Stimulated activated naive CD8-positive, alpha-beta T cell treated with anti-CD3 and anti-CD28 coated beads, Interleukin-15, amount 100 ng/mL, for 72 hours (primary cell): Measurements from ENCODE around the gene LMO4.

Source experiments
- ATAC-seq: fragments of 150-1000 bp; cut with Tn5 transposase; 2 replicates; pipeline ENCODE4 v1.10.0; 2021; ENCODE audit warnings: mild to moderate bottlenecking, moderate library complexity
- DNase-seq, 2 donors: peaks; one replicate each; pipeline ENCODE4 v3.0.0; 2021 to 2022
- H3K27ac Mint-ChIP-seq, 2 donors: one replicate each; pipeline ENCODE4 v1.8.0; 2022; ENCODE audit warnings: mild to moderate bottlenecking in 2 of 2, mixed read lengths in 2 of 2, moderate library complexity in 2 of 2
- H3K27me3 Mint-ChIP-seq: one replicate; pipeline ENCODE4 v1.8.0; 2022; ENCODE audit warnings: mixed read lengths
- H3K4me1 Mint-ChIP-seq: one replicate; pipeline ENCODE4 v1.8.0; 2022; ENCODE audit warnings: mild to moderate bottlenecking, mixed read lengths
- H3K4me3 Mint-ChIP-seq, 2 donors: one replicate each; pipeline ENCODE4 v1.8.0; 2022; ENCODE audit warnings: mild to moderate bottlenecking in 2 of 2, mixed read lengths in 2 of 2, moderate library complexity in 1 of 2
- H3K9me3 Mint-ChIP-seq, 2 donors: one replicate each; pipeline ENCODE4 v1.8.0; 2022; ENCODE audit warnings: mixed read lengths in 2 of 2

LMO4 gene

DNA sequence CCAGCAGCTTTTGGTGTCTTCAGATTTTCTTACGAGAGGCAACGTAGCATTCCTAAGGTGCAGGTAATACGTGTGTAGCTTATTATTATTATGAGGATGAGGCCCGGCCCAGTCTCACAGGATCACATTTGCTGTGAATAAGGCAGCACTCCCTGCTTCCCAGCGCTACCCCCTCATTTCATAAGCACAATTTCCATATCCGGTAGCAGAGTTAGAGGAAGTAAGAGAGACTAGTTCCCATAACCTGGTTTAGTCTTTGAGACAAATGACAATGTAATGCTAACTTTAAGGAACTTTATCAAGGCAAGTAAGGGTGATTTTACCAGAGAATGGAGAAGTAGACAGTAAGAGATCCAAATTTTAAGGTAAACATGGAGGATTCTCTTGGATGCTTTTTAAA lies 14.6 kb upstream of the LMO4 start:
- Mint-ChIP-seq H3K9me3 (no peaks in the 10 kb centered on the region), H3K27me3 (peaks cover 5% of the 10 kb centered on the region), H3K4me3 (no peak overlapping the region), H3K4me1 (no peaks in the 10 kb centered on the region), H3K27ac (no peak overlapping the region)
- DNase-seq (no peak), ATAC-seq (no peak)

- Mint-ChIP-seq H3K4me3 (no peak overlapping the region), H3K9me3 (no peaks in the 10 kb centered on the region), H3K27me3 (peaks cover 6% of the 10 kb centered on the region), H3K4me1 (no peaks in the 10 kb centered on the region), H3K27ac (no peak overlapping the region)
- no peak for ATAC-seq
- no peak for DNase-seq
These were observed 10.5 kb upstream of the LMO4 start for GRCh38 chr1:87318056-87318650.

- ATAC-seq: no peak
- no peak overlapping the region for H3K4me3 Mint-ChIP-seq
- H3K27me3 Mint-ChIP-seq: peaks cover 6% of the 10 kb centered on the region
- no peaks in the 10 kb centered on the region for H3K9me3 Mint-ChIP-seq
- no peak overlapping the region for H3K27ac Mint-ChIP-seq
- no peak for DNase-seq
- no peaks in the 10 kb centered on the region for H3K4me1 Mint-ChIP-seq
These were observed 9.9 kb upstream of the LMO4 start for GRCh38 chr1:87318806-87319205.

- Mint-ChIP-seq H3K4me3 (no peak overlapping the region), H3K27me3 (no peaks in the 10 kb centered on the region), H3K27ac (no peak overlapping the region), H3K4me1 (peaks cover 20% of the 10 kb centered on the region), H3K9me3 (no peaks in the 10 kb centered on the region)
- DNase-seq (peak; percentile 38 to 39), ATAC-seq (no peak)
These were observed 2.5 kb upstream of the LMO4 start for GRCh38 chr1:87325982-87326738.

DNA sequence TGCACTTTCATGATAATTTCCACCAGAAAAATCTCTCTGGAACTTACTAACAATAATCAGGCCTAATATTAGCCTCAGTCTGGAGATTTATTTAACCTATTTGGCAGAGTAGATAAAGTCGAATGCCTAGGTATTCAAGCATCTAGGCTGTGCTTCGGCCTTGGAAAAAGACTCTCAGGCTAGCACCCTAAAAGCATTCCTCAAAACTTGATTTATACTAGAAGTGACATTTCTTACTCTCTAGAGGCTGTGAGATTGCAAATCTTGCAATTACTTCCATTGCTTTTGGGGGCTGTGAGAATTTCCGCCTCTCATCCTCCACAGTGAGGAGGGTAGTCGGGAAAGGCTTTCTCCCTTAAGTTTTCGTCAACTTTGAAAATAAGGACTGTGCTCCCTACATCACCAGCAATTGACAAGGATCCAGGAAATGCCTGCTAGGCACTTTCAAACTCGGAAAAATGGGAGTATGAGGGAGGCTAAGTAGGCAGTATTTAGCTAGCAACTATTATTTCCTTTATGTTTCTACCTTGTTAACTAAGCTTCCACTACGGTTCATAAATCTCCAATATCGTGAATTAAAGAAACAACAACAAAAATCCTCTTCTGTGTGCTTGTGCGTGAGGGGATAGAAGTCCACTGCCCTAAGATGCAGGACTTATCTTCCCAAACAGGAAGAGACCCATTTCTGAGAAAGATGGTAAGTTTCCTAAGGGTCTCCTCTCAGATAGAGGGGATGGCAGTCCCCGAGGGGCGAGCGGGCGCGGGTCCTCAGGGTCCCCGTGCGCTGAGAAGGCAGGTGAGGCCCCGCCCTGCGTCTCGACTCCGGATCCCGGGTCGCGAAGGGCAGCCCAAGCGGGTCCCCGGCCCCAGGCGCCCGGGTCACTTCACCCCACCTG lies 1.1 kb upstream of the LMO4 start:
- H3K4me3 Mint-ChIP-seq: peak overlapping the region; percentile 95

GRCh38 chr1:87329051-87329525 lies 408 bp downstream of the LMO4 start:
- Mint-ChIP-seq H3K4me1 (peaks cover 44% of the 10 kb centered on the region), H3K9me3 (no peaks in the 10 kb centered on the region), H3K27ac (peak overlapping the region; percentile 99 to 100), H3K4me3 (peak overlapping the region; percentile 85 to 94), H3K27me3 (no peaks in the 10 kb centered on the region)
- DNase-seq (peak; percentile 68 to 74), ATAC-seq (peak; percentile 43)

More for the DNA sequence above, 1.1 kb upstream of the LMO4 start:
- Mint-ChIP-seq H3K27ac (peak overlapping the region; percentile 97 to 98), H3K27me3 (no peaks in the 10 kb centered on the region), H3K4me1 (peaks cover 29% of the 10 kb centered on the region), H3K9me3 (no peaks in the 10 kb centered on the region)
- no peak for DNase-seq
- no peak for ATAC-seq

DNA sequence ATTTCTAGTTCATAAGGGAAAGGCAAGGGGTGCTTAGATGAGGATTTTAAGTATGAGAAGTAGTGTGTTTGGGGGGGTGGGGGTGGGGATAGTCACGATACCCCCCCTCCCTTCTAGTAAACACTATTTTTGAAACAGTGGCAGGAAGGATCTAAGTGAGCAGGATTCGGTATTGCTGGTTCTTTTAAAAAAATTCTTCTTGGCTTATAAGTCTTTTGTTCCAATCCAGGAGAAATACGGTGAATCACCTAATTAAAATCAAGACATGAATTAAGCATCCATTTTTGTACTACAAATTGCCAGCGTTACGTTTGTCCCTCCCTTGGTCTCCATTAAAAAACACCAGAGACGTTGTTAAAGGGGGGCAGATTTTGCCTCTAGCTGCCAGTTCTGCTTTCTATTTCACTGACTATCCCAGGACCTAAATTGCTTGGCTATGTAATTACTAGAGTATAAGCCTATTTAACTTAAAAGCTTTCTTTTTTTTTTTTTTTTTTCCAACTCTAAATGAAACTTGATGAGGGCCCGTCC lies 911 bp downstream of the LMO4 start:
- Mint-ChIP-seq H3K4me3 (peak overlapping the region; percentile 85 to 94), H3K27me3 (no peaks in the 10 kb centered on the region), H3K4me1 (peaks cover 49% of the 10 kb centered on the region), H3K9me3 (no peaks in the 10 kb centered on the region), H3K27ac (peak overlapping the region; percentile 99 to 100)
- DNase-seq: peak; percentile 12 to 21
- ATAC-seq: no peak

GRCh38 chr1:87330057-87330884 lies 1.6 kb downstream of the LMO4 start:
- no peak for ATAC-seq
- peak overlapping the region; percentile 99 to 100 for H3K27ac Mint-ChIP-seq
- peak overlapping the region; percentile 85 to 94 for H3K4me3 Mint-ChIP-seq
- no peaks in the 10 kb centered on the region for H3K27me3 Mint-ChIP-seq
- peak; percentile 14 to 15 for DNase-seq
- no peaks in the 10 kb centered on the region for H3K9me3 Mint-ChIP-seq
- H3K4me1 Mint-ChIP-seq: peaks cover 51% of the 10 kb centered on the region

GRCh38 chr1:87330885-87331364 lies 2.2 kb downstream of the LMO4 start:
- no peaks in the 10 kb centered on the region for H3K9me3 Mint-ChIP-seq
- ATAC-seq: no peak
- DNase-seq: no peak
- peak overlapping the region in 1 of 2 donors; percentile 72 for H3K27ac Mint-ChIP-seq
- peak overlapping the region; percentile 85 to 94 for H3K4me3 Mint-ChIP-seq
- H3K4me1 Mint-ChIP-seq: peaks cover 55% of the 10 kb centered on the region
- no peaks in the 10 kb centered on the region for H3K27me3 Mint-ChIP-seq

- Mint-ChIP-seq H3K27me3 (no peaks in the 10 kb centered on the region), H3K4me1 (peaks cover 52% of the 10 kb centered on the region), H3K4me3 (peak overlapping the region; percentile 85 to 94), H3K27ac (peak overlapping the region; percentile 15 to 94), H3K9me3 (no peaks in the 10 kb centered on the region)
- peak; percentile 1 for ATAC-seq
- DNase-seq: peak; percentile 46 to 53
These were observed 2.9 kb downstream of the LMO4 start for GRCh38 chr1:87331365-87332241.

GRCh38 chr1:87333692-87334347 lies 5.1 kb downstream of the LMO4 start:
- Mint-ChIP-seq H3K27ac (peak overlapping the region; percentile 61 to 96), H3K27me3 (no peaks in the 10 kb centered on the region), H3K9me3 (no peaks in the 10 kb centered on the region), H3K4me3 (peak overlapping the region; percentile 91 to 94), H3K4me1 (peaks cover 65% of the 10 kb centered on the region)
- ATAC-seq: peak; percentile 31
- DNase-seq: peak in 1 of 2 donors; percentile 22

GRCh38 chr1:87334351-87335174 lies 5.9 kb downstream of the LMO4 start:
- no peaks in the 10 kb centered on the region for H3K27me3 Mint-ChIP-seq
- H3K4me1 Mint-ChIP-seq: peaks cover 66% of the 10 kb centered on the region

More at GRCh38 chr1:87334351-87335174, 5.9 kb downstream of the LMO4 start:
- ATAC-seq (peak; percentile 33), DNase-seq (peak in 1 of 2 donors; percentile 5)
- Mint-ChIP-seq H3K4me3 (peak overlapping the region; percentile 91 to 94), H3K9me3 (no peaks in the 10 kb centered on the region), H3K27ac (peak overlapping the region; percentile 94 to 96)
